ENCODE measurements around the gene HOXB8.

HOXB8 gene

DNA sequence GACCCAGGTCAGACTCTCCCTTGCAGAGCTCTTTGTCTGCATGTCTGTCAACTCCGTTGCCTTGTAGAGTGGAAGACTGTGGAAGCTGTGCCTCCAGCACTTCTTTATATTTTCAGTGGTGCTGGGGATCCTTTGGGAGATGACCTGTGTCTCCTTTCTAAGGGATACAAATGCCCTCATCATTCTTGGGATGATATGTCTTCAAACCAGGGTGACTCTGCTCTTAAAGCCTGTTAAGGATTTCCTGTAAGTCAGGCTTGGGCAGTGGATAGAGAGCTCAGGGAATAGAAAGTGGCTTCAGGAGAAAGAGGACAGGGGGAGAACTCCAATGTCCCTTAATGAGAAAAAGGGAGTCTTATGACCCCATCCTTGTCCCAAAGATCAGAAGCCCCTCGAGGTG lies 26.6 kb downstream of the HOXB8 start:
- H3K4me1 Mint-ChIP-seq = peaks cover 92% of the 10 kb centered on the region
- peak overlapping the region; percentile 84 to 98 (median 91) for H3K4me3 Mint-ChIP-seq
- TF ChIP-seq, protein P1, sequence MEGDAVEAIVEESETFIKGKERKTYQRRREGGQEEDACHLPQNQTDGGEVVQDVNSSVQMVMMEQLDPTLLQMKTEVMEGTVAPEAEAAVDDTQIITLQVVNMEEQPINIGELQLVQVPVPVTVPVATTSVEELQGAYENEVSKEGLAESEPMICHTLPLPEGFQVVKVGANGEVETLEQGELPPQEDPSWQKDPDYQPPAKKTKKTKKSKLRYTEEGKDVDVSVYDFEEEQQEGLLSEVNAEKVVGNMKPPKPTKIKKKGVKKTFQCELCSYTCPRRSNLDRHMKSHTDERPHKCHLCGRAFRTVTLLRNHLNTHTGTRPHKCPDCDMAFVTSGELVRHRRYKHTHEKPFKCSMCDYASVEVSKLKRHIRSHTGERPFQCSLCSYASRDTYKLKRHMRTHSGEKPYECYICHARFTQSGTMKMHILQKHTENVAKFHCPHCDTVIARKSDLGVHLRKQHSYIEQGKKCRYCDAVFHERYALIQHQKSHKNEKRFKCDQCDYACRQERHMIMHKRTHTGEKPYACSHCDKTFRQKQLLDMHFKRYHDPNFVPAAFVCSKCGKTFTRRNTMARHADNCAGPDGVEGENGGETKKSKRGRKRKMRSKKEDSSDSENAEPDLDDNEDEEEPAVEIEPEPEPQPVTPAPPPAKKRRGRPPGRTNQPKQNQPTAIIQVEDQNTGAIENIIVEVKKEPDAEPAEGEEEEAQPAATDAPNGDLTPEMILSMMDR (IDR thresholded peaks at IDR 0.05; ENCODE audit: unreplicated experiment in 3 of 3) = no peak
- peaks cover 89% of the 10 kb centered on the region for H3K27me3 Mint-ChIP-seq (ENCODE audit: low read depth)
- H3K9me3 Mint-ChIP-seq = no peaks in the 10 kb centered on the region
- peak overlapping the region in 1 of 3 experiments; percentile 91 for H3K27ac Mint-ChIP-seq
- peaks cover 50% of the 10 kb centered on the region for H3K36me3 Mint-ChIP-seq (ENCODE audit: low read depth)

DNA sequence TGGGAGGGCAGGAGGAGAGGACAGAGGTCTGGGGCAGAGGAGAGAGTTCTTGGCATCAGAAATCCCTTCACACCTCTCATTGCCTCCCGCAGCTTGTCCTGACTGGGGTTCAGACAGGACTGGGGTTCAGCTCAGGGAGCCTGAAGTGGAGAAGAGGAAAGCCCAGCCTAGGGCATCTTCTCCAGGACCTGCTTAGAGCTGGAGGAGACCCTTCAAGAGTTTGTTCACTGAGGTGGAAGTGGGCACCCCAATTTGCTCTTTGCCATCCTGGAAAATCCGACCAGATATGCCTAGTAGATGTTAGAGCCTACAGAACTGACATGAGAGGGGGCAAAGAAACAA lies 27.0 kb downstream of the HOXB8 start:
- H3K36me3 Mint-ChIP-seq (ENCODE audit: low read depth) = peaks cover 53% of the 10 kb centered on the region

DNA sequence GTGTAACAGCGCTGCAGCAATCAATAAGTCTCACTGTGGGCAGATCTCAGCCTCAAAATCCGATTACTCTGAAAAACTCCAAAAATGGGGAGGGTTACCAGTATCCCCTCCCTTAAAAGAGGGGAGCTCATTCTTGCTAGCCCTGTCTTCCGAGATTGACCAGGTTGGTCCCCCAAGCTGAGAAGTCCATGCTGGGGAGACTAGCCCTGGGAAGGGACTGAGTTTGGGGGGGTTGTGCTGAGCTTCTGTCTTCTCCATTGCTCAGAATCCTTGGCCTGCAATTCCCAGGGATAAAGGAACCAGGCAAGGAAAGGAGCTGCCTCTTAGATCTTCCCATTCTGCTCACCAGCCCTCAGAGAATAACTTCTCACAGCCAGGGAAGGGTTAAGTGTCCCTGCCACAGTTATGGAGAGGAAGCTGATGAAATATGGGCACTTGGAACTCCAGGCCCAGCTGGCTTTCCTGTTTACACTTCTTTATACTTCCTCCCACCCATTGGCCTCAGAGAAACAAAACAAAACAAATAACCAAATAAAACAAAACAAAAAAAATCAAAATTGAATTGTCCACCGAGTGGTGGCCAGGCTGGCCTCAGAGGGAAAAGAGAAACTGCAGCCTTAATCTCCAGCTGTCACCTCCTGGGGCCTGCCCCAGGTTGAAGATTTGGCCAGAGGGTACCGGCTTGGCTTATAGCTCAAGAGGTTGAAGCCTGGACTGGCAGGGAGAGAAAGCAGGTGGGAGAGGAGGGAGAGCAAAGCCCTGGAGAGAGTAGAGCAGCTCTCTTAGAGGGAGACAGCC lies 27.6 kb downstream of the HOXB8 start:
- peaks cover 92% of the 10 kb centered on the region for H3K4me1 Mint-ChIP-seq

More for the DNA sequence above, 27.0 kb downstream of the HOXB8 start:
- TF ChIP-seq, protein P1 (IDR thresholded peaks at IDR 0.05; ENCODE audit: unreplicated experiment in 3 of 3) = no peak
- no peaks in the 10 kb centered on the region for H3K9me3 Mint-ChIP-seq
- peaks cover 88% of the 10 kb centered on the region for H3K27me3 Mint-ChIP-seq (ENCODE audit: low read depth)
- H3K4me1 Mint-ChIP-seq = peaks cover 92% of the 10 kb centered on the region
- peak overlapping the region in 1 of 3 experiments; percentile 91 for H3K27ac Mint-ChIP-seq
- peak overlapping the region; percentile 84 to 98 (median 91) for H3K4me3 Mint-ChIP-seq

DNA sequence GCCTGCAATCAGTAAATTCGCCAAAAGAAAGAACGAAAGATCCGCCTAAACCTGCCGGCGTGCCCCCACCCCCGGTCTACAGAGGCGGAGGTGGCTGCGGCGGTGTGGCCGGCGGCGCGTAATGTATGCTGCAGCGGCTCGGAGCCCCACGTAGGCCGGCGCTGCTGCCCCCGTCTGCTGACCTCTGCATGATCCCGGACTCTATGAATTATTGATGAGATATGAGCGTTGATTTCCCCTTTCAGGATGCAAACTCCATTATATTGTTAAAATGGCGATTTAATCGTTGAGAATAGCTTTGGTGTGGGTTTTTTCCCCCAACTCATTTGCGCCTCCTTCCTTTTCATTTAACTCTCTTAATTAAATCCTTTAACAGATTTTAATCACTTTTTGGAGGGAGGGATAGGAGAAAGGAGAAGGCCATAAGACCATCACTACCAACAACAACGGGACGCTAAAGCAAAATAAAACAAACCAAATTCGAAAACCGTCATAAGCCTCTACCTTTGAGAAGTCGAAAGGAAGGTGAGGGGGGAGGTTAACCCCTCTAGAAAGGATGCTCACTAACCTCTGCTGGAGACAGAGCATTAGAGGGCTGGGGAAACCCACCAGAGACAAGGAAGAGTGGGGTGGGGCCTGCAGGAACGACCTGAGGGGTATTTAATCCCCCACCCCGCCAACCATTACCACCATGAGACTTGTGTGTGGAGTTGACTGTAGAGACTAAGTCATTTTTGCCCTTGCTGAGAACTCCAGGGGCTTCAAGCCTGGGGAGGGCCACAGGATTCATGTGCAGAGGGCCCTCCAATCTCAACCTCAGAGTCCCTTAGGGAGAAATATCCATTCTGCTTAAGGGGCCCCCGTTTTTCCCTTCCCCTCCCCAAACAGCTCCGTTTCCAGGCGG lies 28.5 kb downstream of the HOXB8 start:
- peaks cover 49% of the 10 kb centered on the region for H3K36me3 Mint-ChIP-seq (ENCODE audit: low read depth)
- peak overlapping the region; percentile 84 to 98 (median 91) for H3K4me3 Mint-ChIP-seq
- no peaks in the 10 kb centered on the region for H3K9me3 Mint-ChIP-seq
- H3K4me1 Mint-ChIP-seq = peaks cover 91% of the 10 kb centered on the region
- TF ChIP-seq, protein P1 (IDR thresholded peaks at IDR 0.05; ENCODE audit: unreplicated experiment in 3 of 3) = no peak
- peaks cover 86% of the 10 kb centered on the region for H3K27me3 Mint-ChIP-seq (ENCODE audit: low read depth)
- H3K27ac Mint-ChIP-seq = peak overlapping the region in 1 of 3 experiments; percentile 91

More for the DNA sequence above, 27.6 kb downstream of the HOXB8 start:
- Mint-ChIP-seq H3K27ac (peak overlapping the region in 1 of 3 experiments; percentile 91), H3K9me3 (no peaks in the 10 kb centered on the region), H3K4me3 (peak overlapping the region; percentile 84 to 98 (median 91)), H3K27me3 (ENCODE audit: low read depth) (peaks cover 88% of the 10 kb centered on the region), H3K36me3 (ENCODE audit: low read depth) (peaks cover 53% of the 10 kb centered on the region)
- TF ChIP-seq, protein P1 (IDR thresholded peaks at IDR 0.05; ENCODE audit: unreplicated experiment in 3 of 3) = no peak

DNA sequence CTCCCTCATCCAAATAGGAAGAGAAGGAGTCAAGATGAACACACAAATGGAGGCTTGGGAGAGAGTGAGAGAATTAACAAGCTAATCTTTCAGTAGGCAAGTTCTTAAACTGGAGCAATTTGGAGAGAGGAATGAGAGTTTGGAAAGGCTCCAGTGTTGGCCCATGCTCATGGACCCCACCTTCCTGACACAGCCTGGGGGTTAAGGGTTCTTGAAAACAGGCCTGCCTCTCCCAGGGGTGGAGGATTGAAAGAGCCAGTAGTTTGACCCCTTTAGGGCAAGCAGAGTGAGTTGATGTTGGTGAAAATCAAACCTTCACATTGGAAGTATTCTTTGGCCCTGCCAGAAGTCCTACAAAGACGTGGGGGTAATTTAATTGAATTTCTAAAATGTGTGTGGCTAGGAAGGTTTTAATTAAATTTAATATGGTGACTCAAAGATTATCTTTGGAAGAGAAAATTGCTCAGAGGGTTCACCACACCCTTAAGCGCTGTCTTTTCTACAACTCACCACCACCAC lies 30.8 kb downstream of the HOXB8 start:
- Mint-ChIP-seq H3K27ac (peak overlapping the region in 1 of 3 experiments; percentile 91), H3K36me3 (ENCODE audit: low read depth) (peaks cover 29% of the 10 kb centered on the region), H3K9me3 (no peaks in the 10 kb centered on the region), H3K4me1 (peaks cover 90% of the 10 kb centered on the region), H3K4me3 (peak overlapping the region; percentile 84 to 98 (median 91)), H3K27me3 (ENCODE audit: low read depth) (peaks cover 87% of the 10 kb centered on the region)
- TF ChIP-seq, protein P1 (IDR thresholded peaks at IDR 0.05; ENCODE audit: unreplicated experiment in 3 of 3) = no peak
